Measurements from ENCODE around the gene POLL. TPM values are rescaled to one million over a fixed set of nuclear protein-coding genes. Genes with fewer than 3 reads are reported as not detected.

The POLL gene
- total RNA-seq, 4 donors from 2014 or later: 23.9 to 89.8 (median 29.8) TPM

- no peaks in the 10 kb centered on the region for H3K36me3 ChIP-seq
- no peak overlapping the region for H3K4me3 ChIP-seq
- WGBS, 2 donors (ENCODE audit: low coverage in 1 of 2): 85% methylated on average over 5 of the region's 5 CpGs; no CpG with 5 or more reads in 1 of the 2 donors
- H3K4me1 ChIP-seq: peaks cover 4 to 7% (median 5%) of the 10 kb centered on the region in 4 donors
- in situ Hi-C loops (cut with MboI; ENCODE audit: low pct_ligation_motif_present in 1 of 4, low pct_unique_long_range_greater_than_20kb in 1 of 4, low sequenced_read_pairs in 3 of 4) (loop anchor here (10.0 to 25.0 kb wide), 4 partner anchors 250 to 350 kb away; no protein-coding TSS in a partner anchor), intact Hi-C loops (cut with DNase I; ENCODE audit: low total_unique reads) (no loop called here)
- H3K27ac ChIP-seq: no peak overlapping the region
- TF ChIP-seq POLR2A (IDR thresholded peaks at IDR 0.05) (no peak), CTCF (IDR thresholded peaks at IDR 0.05) (no peak), POLR2AphosphoS5 (IDR thresholded peaks at IDR 0.05) (no peak), EP300 (IDR thresholded peaks at IDR 0.05; ENCODE audit: low read depth) (no peak)
- peaks cover 47% of the 10 kb centered on the region for H3K27me3 ChIP-seq
- DNase-seq: no peak
- H3K9me3 ChIP-seq: no peaks in the 10 kb centered on the region
Observed at GRCh38 chr10:101562231-101562630, 25.8 kb downstream of the POLL start.

GRCh38 chr10:101561068-101561915, 26.8 kb downstream of the POLL start:
- DNase-seq: no peak
- intact Hi-C loops (cut with DNase I; ENCODE audit: low total_unique reads) (no loop called here), in situ Hi-C loops (cut with MboI; ENCODE audit: low pct_ligation_motif_present in 1 of 4, low pct_unique_long_range_greater_than_20kb in 1 of 4, low sequenced_read_pairs in 3 of 4) (loop anchor here (10.0 to 25.0 kb wide), 4 partner anchors 249 to 349 kb away; no protein-coding TSS in a partner anchor)
- Histone ChIP-seq H3K27me3 (peaks cover 38% of the 10 kb centered on the region), H3K9me3 (no peaks in the 10 kb centered on the region), H3K4me1 (peaks cover 0 to 2% (median 0%) of the 10 kb centered on the region in 4 donors), H3K4me3 (no peak overlapping the region), H3K36me3 (no peaks in the 10 kb centered on the region), H3K27ac (no peak overlapping the region)
- WGBS, 2 donors (ENCODE audit: low coverage in 1 of 2): 82 to 93% methylated on average over 3 to 15 of the region's 15 CpGs
- TF ChIP-seq CTCF (IDR thresholded peaks at IDR 0.05) (no peak), POLR2AphosphoS5 (IDR thresholded peaks at IDR 0.05) (no peak), EP300 (IDR thresholded peaks at IDR 0.05; ENCODE audit: low read depth) (no peak), POLR2A (IDR thresholded peaks at IDR 0.05) (no peak)

- Histone ChIP-seq H3K27ac (no peak overlapping the region), H3K36me3 (no peaks in the 10 kb centered on the region), H3K9me3 (no peaks in the 10 kb centered on the region), H3K4me1 (no peaks in the 10 kb centered on the region), H3K4me3 (no peak overlapping the region), H3K27me3 (peaks cover 29% of the 10 kb centered on the region)
- intact Hi-C loops (cut with DNase I; ENCODE audit: low total_unique reads) (no loop called here), in situ Hi-C loops (cut with MboI; ENCODE audit: low pct_ligation_motif_present in 1 of 4, low pct_unique_long_range_greater_than_20kb in 1 of 4, low sequenced_read_pairs in 3 of 4) (loop anchor here (10.0 to 25.0 kb wide), 4 partner anchors 248 to 348 kb away; no protein-coding TSS in a partner anchor)
- TF ChIP-seq POLR2AphosphoS5 (IDR thresholded peaks at IDR 0.05) (no peak), CTCF (IDR thresholded peaks at IDR 0.05) (no peak), EP300 (IDR thresholded peaks at IDR 0.05; ENCODE audit: low read depth) (no peak), POLR2A (IDR thresholded peaks at IDR 0.05) (no peak)
- DNase-seq: no peak
- 53% methylated on average over 2 of the region's 2 CpGs; no CpG with 5 or more reads in 1 of the 2 donors for WGBS, 2 donors (ENCODE audit: low coverage in 1 of 2)
Observed at GRCh38 chr10:101560298-101561067, 27.6 kb downstream of the POLL start.

Measured in transverse colon (tissue), 4 donors.